ENCODE results near the gene WDFY1.

DNA sequence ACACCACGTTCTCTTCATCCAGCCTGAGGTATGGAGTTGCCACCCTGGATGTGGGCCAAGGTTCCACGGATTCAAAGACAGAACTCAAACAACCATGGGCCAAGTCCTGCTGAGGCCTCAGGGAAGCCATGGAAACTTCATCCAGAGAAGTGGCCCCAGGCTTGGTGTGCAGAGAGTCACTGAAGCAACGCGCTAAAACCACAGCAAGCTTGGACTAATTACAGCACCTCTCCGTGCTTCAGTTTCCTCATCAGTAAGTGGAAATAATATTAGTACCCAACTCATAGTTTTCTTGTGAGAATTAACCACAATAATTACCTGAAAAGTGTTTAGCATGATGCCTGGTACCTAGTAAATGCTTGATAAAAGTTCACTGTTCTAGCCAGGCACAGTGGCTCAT, 88.6 kb downstream of the WDFY1 start:
- TF ChIP-seq, protein P1, sequence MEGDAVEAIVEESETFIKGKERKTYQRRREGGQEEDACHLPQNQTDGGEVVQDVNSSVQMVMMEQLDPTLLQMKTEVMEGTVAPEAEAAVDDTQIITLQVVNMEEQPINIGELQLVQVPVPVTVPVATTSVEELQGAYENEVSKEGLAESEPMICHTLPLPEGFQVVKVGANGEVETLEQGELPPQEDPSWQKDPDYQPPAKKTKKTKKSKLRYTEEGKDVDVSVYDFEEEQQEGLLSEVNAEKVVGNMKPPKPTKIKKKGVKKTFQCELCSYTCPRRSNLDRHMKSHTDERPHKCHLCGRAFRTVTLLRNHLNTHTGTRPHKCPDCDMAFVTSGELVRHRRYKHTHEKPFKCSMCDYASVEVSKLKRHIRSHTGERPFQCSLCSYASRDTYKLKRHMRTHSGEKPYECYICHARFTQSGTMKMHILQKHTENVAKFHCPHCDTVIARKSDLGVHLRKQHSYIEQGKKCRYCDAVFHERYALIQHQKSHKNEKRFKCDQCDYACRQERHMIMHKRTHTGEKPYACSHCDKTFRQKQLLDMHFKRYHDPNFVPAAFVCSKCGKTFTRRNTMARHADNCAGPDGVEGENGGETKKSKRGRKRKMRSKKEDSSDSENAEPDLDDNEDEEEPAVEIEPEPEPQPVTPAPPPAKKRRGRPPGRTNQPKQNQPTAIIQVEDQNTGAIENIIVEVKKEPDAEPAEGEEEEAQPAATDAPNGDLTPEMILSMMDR (IDR thresholded peaks at IDR 0.05; ENCODE audit: borderline replicate concordance, extremely low read depth, low read length, poor library complexity, severe bottlenecking) = no peak
- no peak for TF ChIP-seq EZH2 (IDR thresholded peaks at IDR 0.05; ENCODE audit: borderline replicate concordance, low read depth, low read length, severe bottlenecking)
